Measurements from ENCODE around the gene ODAD3. TPM values are rescaled to one million over a fixed set of nuclear protein-coding genes. Genes with fewer than 3 reads are reported as not detected.
"Not testable (repeated sequence)": the region's sequence is repeated elsewhere in the genome, so short reads cannot be mapped to it uniquely, and the experiment has no call there.

Gene ODAD3
- total and polyA plus RNA-seq, 2 experiments from 2014 or later, result 0.44 to 0.54 TPM

- Histone ChIP-seq H3K4me3 (no peak overlapping the region), H3K27me3 (replicated peaks; ENCODE audit: insufficient read depth) (no peaks in the 10 kb centered on the region), H3K27ac (no peak overlapping the region), H3K9me2 (ENCODE audit: insufficient read depth) (no peaks in the 10 kb centered on the region), H3K4me2 (ENCODE audit: unreplicated experiment) (no peak overlapping the region), H3K36me3 (ENCODE audit: low read depth) (no peaks in the 10 kb centered on the region), H3K9ac (no peak overlapping the region), H3K79me2 (ENCODE audit: insufficient read depth) (no peaks in the 10 kb centered on the region), H4K20me1 (ENCODE audit: insufficient read depth) (no peaks in the 10 kb centered on the region), H3K9me3 (ENCODE audit: low read depth) (no peaks in the 10 kb centered on the region), H3F3A (ENCODE audit: insufficient read depth) (no peaks in the 10 kb centered on the region), H2AFZ (no peak overlapping the region), H3K4me1 (ENCODE audit: insufficient read depth) (no peaks in the 10 kb centered on the region)
- TF ChIP-seq EZH2phosphoT487 (IDR thresholded peaks at IDR 0.05; ENCODE audit: insufficient read depth, low read depth), result no peak
- no peak for TF ChIP-seq EZH2 (IDR thresholded peaks at IDR 0.05; ENCODE audit: insufficient read depth, poor library complexity, severe bottlenecking)
- no peak for DNase-seq
- 64 to 70% methylated on average over 12 of the region's 12 CpGs for WGBS, 2 experiments (ENCODE audit: low coverage in 1 of 2, low lambda C conversion rate in 2 of 2, missing lambda C conversion rate in 2 of 2)
- in situ Hi-C loops (cut with MboI), result loop anchor here (25.0 kb wide), 1 partner anchor 176 kb away; the partner anchor contains the start of gene TSPAN16
Observed at GRCh38 chr19:11463391-11463790, 28.5 kb upstream of the ODAD3 start.

GRCh38 chr19:11461453-11461852 lies 26.5 kb upstream of the ODAD3 start:
- TF ChIP-seq EZH2phosphoT487 (IDR thresholded peaks at IDR 0.05; ENCODE audit: insufficient read depth, low read depth) (no peak), EZH2 (IDR thresholded peaks at IDR 0.05; ENCODE audit: insufficient read depth, poor library complexity, severe bottlenecking) (no peak)
- H3K4me1 ChIP-seq (ENCODE audit: insufficient read depth), result no peaks in the 10 kb centered on the region
- H3K79me2 ChIP-seq (ENCODE audit: insufficient read depth), result no peaks in the 10 kb centered on the region
- H3K9me3 ChIP-seq (ENCODE audit: low read depth), result no peaks in the 10 kb centered on the region
- no peak overlapping the region for H3K9ac ChIP-seq
- H3K4me2 ChIP-seq (ENCODE audit: unreplicated experiment), result no peak overlapping the region
- no peak overlapping the region for H3K4me3 ChIP-seq
- H2AFZ ChIP-seq, result no peak overlapping the region
- H3K27me3 ChIP-seq (replicated peaks; ENCODE audit: insufficient read depth), result no peaks in the 10 kb centered on the region
- no peaks in the 10 kb centered on the region for H4K20me1 ChIP-seq (ENCODE audit: insufficient read depth)
- H3K27ac ChIP-seq, result no peak overlapping the region
- H3K9me2 ChIP-seq (ENCODE audit: insufficient read depth), result no peaks in the 10 kb centered on the region
- no peaks in the 10 kb centered on the region for H3K36me3 ChIP-seq (ENCODE audit: low read depth)
- no peaks in the 10 kb centered on the region for H3F3A ChIP-seq (ENCODE audit: insufficient read depth)
- no peak for DNase-seq
- WGBS, 2 experiments (ENCODE audit: low coverage in 1 of 2, low lambda C conversion rate in 2 of 2, missing lambda C conversion rate in 2 of 2), result 51 to 79% methylated on average over 2 of the region's 2 CpGs
- in situ Hi-C loops (cut with MboI), result loop anchor here (25.0 kb wide), 1 partner anchor 174 kb away; the partner anchor contains the start of gene TSPAN16

GRCh38 chr19:11460207-11460606 lies 25.3 kb upstream of the ODAD3 start:
- Histone ChIP-seq H3K27ac (no peak overlapping the region), H3K4me1 (ENCODE audit: insufficient read depth) (no peaks in the 10 kb centered on the region), H3F3A (ENCODE audit: insufficient read depth) (no peaks in the 10 kb centered on the region), H4K20me1 (ENCODE audit: insufficient read depth) (no peaks in the 10 kb centered on the region), H3K9me3 (ENCODE audit: low read depth) (no peaks in the 10 kb centered on the region), H3K9me2 (ENCODE audit: insufficient read depth) (no peaks in the 10 kb centered on the region), H3K4me2 (ENCODE audit: unreplicated experiment) (no peak overlapping the region), H3K9ac (no peak overlapping the region), H3K4me3 (no peak overlapping the region), H3K27me3 (replicated peaks; ENCODE audit: insufficient read depth) (no peaks in the 10 kb centered on the region), H3K79me2 (ENCODE audit: insufficient read depth) (no peaks in the 10 kb centered on the region), H2AFZ (no peak overlapping the region), H3K36me3 (ENCODE audit: low read depth) (no peaks in the 10 kb centered on the region)
- TF ChIP-seq EZH2 (IDR thresholded peaks at IDR 0.05; ENCODE audit: insufficient read depth, poor library complexity, severe bottlenecking) (no peak), EZH2phosphoT487 (IDR thresholded peaks at IDR 0.05; ENCODE audit: insufficient read depth, low read depth) (no peak)
- no peak for DNase-seq
- in situ Hi-C loops (cut with MboI), result loop anchor here (25.0 kb wide), 1 partner anchor 173 kb away; the partner anchor contains the start of gene TSPAN16
- 30 to 32% methylated on average over 3 to 4 of the region's 4 CpGs for WGBS, 2 experiments (ENCODE audit: low coverage in 1 of 2, low lambda C conversion rate in 2 of 2, missing lambda C conversion rate in 2 of 2)

- not testable (repeated sequence) for H3F3A ChIP-seq (ENCODE audit: insufficient read depth); H3K9me3 ChIP-seq (ENCODE audit: low read depth); H3K79me2 ChIP-seq (ENCODE audit: insufficient read depth); H3K9ac ChIP-seq; H3K27me3 ChIP-seq (replicated peaks; ENCODE audit: insufficient read depth); H3K9me2 ChIP-seq (ENCODE audit: insufficient read depth); DNase-seq; H3K4me1 ChIP-seq (ENCODE audit: insufficient read depth); H2AFZ ChIP-seq; H3K4me3 ChIP-seq; H4K20me1 ChIP-seq (ENCODE audit: insufficient read depth); H3K36me3 ChIP-seq (ENCODE audit: low read depth); H3K4me2 ChIP-seq (ENCODE audit: unreplicated experiment); H3K27ac ChIP-seq
- in situ Hi-C loops (cut with MboI), result loop anchor here (25.0 kb wide), 1 partner anchor 172 kb away; the partner anchor contains the start of gene TSPAN16
- WGBS, 2 experiments (ENCODE audit: low coverage in 1 of 2, low lambda C conversion rate in 2 of 2, missing lambda C conversion rate in 2 of 2), result 78 to 79% methylated on average over 10 to 11 of the region's 11 CpGs
Observed at GRCh38 chr19:11458912-11459311, 24.0 kb upstream of the ODAD3 start.
